Heart left ventricle (tissue), 16 donors: ENCODE results near the gene TIMM22. TPM values are rescaled to one million over a fixed set of nuclear protein-coding genes. Genes with fewer than 3 reads are reported as not detected.
"Not testable (repeated sequence)": the region's sequence is repeated elsewhere in the genome, so short reads cannot be mapped to it uniquely, and the experiment has no call there.

Experiments used
- ATAC-seq, 4 donors: fragments of 200-7000 bp; cut with Tn5 transposase; one replicate each; pipeline ENCODE4 v1.9.1; 2020 to 2022; ENCODE audit warnings: moderate library complexity in 4 of 4, mild to moderate bottlenecking in 3 of 4, moderate number of reproducible peaks in 1 of 4
- DNase-seq, 5 donors: peaks; one replicate each; pipeline ENCODE4 v3.0.0-alpha.2; 2020
- H3K27ac ChIP-seq, 12 donors: fragments of 200-600 bp; sonication (generic) in 4 of 12; one replicate each; pipeline versions ENCODE4 v1.5.0 to v1.8.0; 2016 to 2022; ENCODE audit warnings: mild to moderate bottlenecking in 2 of 12
- H3K27me3 ChIP-seq, 9 donors: fragments of 200-600 bp; sonication (generic) in 2 of 9; one replicate each; pipeline versions ENCODE4 v1.5.1 to v1.8.0; 2016 to 2022; ENCODE audit warnings: mild to moderate bottlenecking in 3 of 9
- H3K36me3 ChIP-seq, 9 donors: fragments of 200-600 bp; sonication (generic) in 2 of 9; one replicate each; pipeline versions ENCODE4 v1.5.0 to v1.8.0; 2018 to 2022; ENCODE audit warnings: mild to moderate bottlenecking in 2 of 9
- H3K4me1 ChIP-seq, 12 donors: fragments of 200-600 bp; sonication (generic) in 4 of 12; one replicate each; pipeline versions ENCODE4 v1.5.0 to v1.8.0; 2016 to 2022; ENCODE audit warnings: mild to moderate bottlenecking in 3 of 12
- H3K4me3 ChIP-seq, 12 donors: fragments of 200-600 bp; sonication (generic) in 4 of 12; one replicate each; pipeline versions ENCODE4 v1.5.0 to v1.8.0; 2017 to 2022; ENCODE audit warnings: mild to moderate bottlenecking in 9 of 12, moderate library complexity in 4 of 12
- H3K9me3 ChIP-seq, 12 donors: fragments of 200-600 bp; sonication (generic) in 4 of 12; one replicate each; pipeline versions ENCODE4 v1.5.0 to v1.8.0; 2016 to 2022; ENCODE audit warnings: mild to moderate bottlenecking in 1 of 12
- CTCF ChIP-seq, 12 donors: fragments of 200-600 bp; sonication (generic) in 4 of 12; IDR thresholded peaks; one replicate each; pipeline versions ENCODE4 v1.5.0 to v1.8.0; 2018 to 2022; ENCODE audit warnings: antibody characterized with exemption in 12 of 12, mild to moderate bottlenecking in 5 of 12
- POLR2A ChIP-seq, 2 donors: fragments of 450-650 bp; IDR thresholded peaks; one replicate each; pipeline ENCODE4 v1.6.1; 2017; ENCODE audit warnings: antibody characterized with exemption in 2 of 2, mild to moderate bottlenecking in 2 of 2, moderate library complexity in 2 of 2
- WGBS, 4 donors: extraction: QIAGEN DNeasy Blood & Tissue Kit in 2 of 4; methylation state at CpG; one replicate each; pipeline versions ENCODE4 v1.1.5 to v1.1.7; 2013 to 2018; 5-methylcytosine and 5-hydroxymethylcytosine counted together
- intact Hi-C, 10 donors: fragments of 100-400 bp; cut with DNase I; formaldehyde crosslinking; loops; one replicate each; pipeline versions ENCODE4 v1.11.1 to v1.14.2; 2022
- polyA plus RNA-seq, 2 donors: library from polyadenylated mRNA; stranded (reverse); fragments of 200-250 nt; gene quantifications; one replicate each; pipeline ENCODE4 v1.2.3, GENCODE V29; 2013
- total RNA-seq, 9 donors: library from RNA; depleted of rRNA in 2 of 9; stranded (reverse); fragments of >200 nt in 2 of 9; fragmentation: NEBNext Ultra II Directional in 3 of 9; extraction: Animal tissue kit (Norgen Biotek cat#: 25700) in 3 of 9; gene quantifications; one replicate each; pipeline versions ENCODE4 v1.1.0 to v1.2.4, GENCODE V29; 2016 to 2023
- donor health status: ischemic (EF 13 %, LVEDD 7.1; RV severe dilation, severe dysfunction).
- donor health status: healthy with polysubstance abuse.
- donor health status: DM: no; HTN: yes; CAD: no.
- donor health status: DM: no; HTN: no; CAD: no.
- donor health status: ischemic (EF 25% LVEDD 6.9; RV normal size, moderate dysfunction).
- donor health status: ischemic (EF 25% LVEDD 5.7; RV mildly dilated, moderate dysfunction).
- donor health status: healthy.
- donor health status: DM: yes; HTN: yes; CAD: no.
- donor health status: ischemic (EF 35%, LVEDD 5.7; RV mildly dilated, moderate dysfunction).
- donor health status: nonischemic (EF 11% LVEDD 7.7; RV severe dilation, severe dysfunction).
- donor health status: DM: yes; HTN: yes; CAD: no.
- donor health status: PGD.
- donor health status: ischemic (EF 29% LVEDD 5.4; RV normal size, mild dysfunction).
- donor health status: nonischemic (EF 23%, LVEDD 6.1; RV moderate dilation, normal function).

TIMM22 gene
- total and polyA plus RNA-seq, 11 donors = 12.5 to 20.4 (median 16.5) TPM

GRCh38 chr17:973053-973452, 23.9 kb upstream of the TIMM22 start:
- intact Hi-C loops = loop anchor here in 4 of 10 donors (10.0 kb wide), 4 partner anchors 48 to 118 kb away; no protein-coding TSS in a partner anchor
- H3K27me3 ChIP-seq = peaks cover 0 to 12% (median 0%) of the 10 kb centered on the region in 9 donors
- H3K36me3 ChIP-seq = no peaks in the 10 kb centered on the region
- DNase-seq (peak in 1 of 5 donors; percentile 13), ATAC-seq (no peak)
- no peak overlapping the region for H3K4me3 ChIP-seq
- peak overlapping the region in 1 of 12 donors; percentile 95 for H3K27ac ChIP-seq
- 88 to 89% (median 88%) methylated on average over 9 to 12 of the region's 12 CpGs for WGBS, 4 donors
- peaks cover 0 to 32% (median 9%) of the 10 kb centered on the region in 12 donors for H3K4me1 ChIP-seq
- H3K9me3 ChIP-seq = no peaks in the 10 kb centered on the region
- TF ChIP-seq CTCF (IDR thresholded peaks at IDR 0.05) = no peak
- TF ChIP-seq POLR2A (IDR thresholded peaks at IDR 0.05) = no peak

- WGBS, 4 donors = 82 to 96% (median 90%) methylated on average over 2 of the region's 2 CpGs
- not testable (repeated sequence) for H3K4me3 ChIP-seq, H3K9me3 ChIP-seq, ATAC-seq, H3K36me3 ChIP-seq
- peaks cover 0 to 35% (median 13%) of the 10 kb centered on the region in 12 donors for H3K4me1 ChIP-seq
- peak in 1 of 5 donors; percentile 7 for DNase-seq
- peaks cover 0 to 21% (median 0%) of the 10 kb centered on the region in 9 donors for H3K27me3 ChIP-seq
- intact Hi-C loops = loop anchor here in 9 of 10 donors (5.0 to 10.0 kb wide), 9 partner anchors 50 to 192 kb away; partner anchors contain the start of genes GLOD4 (in 1 of the 9) and MRM3 (in 1 of the 9)
- peak overlapping the region in 1 of 12 donors; percentile 95 for H3K27ac ChIP-seq
These were observed 22.2 kb upstream of the TIMM22 start for GRCh38 chr17:974778-975177.

- Histone ChIP-seq H3K4me3 (no peak overlapping the region), H3K9me3 (no peaks in the 10 kb centered on the region), H3K4me1 (peaks cover 0 to 40% (median 18%) of the 10 kb centered on the region in 12 donors), H3K36me3 (no peaks in the 10 kb centered on the region), H3K27me3 (peaks cover 0 to 21% (median 0%) of the 10 kb centered on the region in 9 donors), H3K27ac (peak overlapping the region in 2 of 12 donors; percentile 7 to 95)
- TF ChIP-seq CTCF (IDR thresholded peaks at IDR 0.05) = no peak
- no peak for TF ChIP-seq POLR2A (IDR thresholded peaks at IDR 0.05)
- DNase-seq (peak in 1 of 5 donors; percentile 40), ATAC-seq (no peak)
- intact Hi-C loops = loop anchor here in 9 of 10 donors (5.0 to 10.0 kb wide), 9 partner anchors 51 to 193 kb away; partner anchors contain the start of genes GLOD4 (in 1 of the 9) and MRM3 (in 1 of the 9)
- WGBS, 4 donors = 64 to 69% (median 66%) methylated on average over 5 of the region's 5 CpGs
These were observed 21.5 kb upstream of the TIMM22 start for GRCh38 chr17:975371-975915.

GRCh38 chr17:976312-976711, 20.6 kb upstream of the TIMM22 start:
- no peak for DNase-seq
- H3K4me1 ChIP-seq = peaks cover 0 to 48% (median 24%) of the 10 kb centered on the region in 12 donors

More at GRCh38 chr17:976312-976711, 20.6 kb upstream of the TIMM22 start:
- TF ChIP-seq CTCF (IDR thresholded peaks at IDR 0.05) (no peak), POLR2A (IDR thresholded peaks at IDR 0.05) (no peak)
- peaks cover 0 to 21% (median 0%) of the 10 kb centered on the region in 9 donors for H3K27me3 ChIP-seq
- intact Hi-C loops = loop anchor here in 9 of 10 donors (2.0 to 10.0 kb wide), 10 partner anchors 52 to 194 kb away; partner anchors contain the start of genes GLOD4 (in 1 of the 9) and MRM3 (in 1 of the 9)
- no peaks in the 10 kb centered on the region for H3K36me3 ChIP-seq
- no peak for ATAC-seq
- peak overlapping the region in 1 of 12 donors; percentile 95 for H3K27ac ChIP-seq
- no peak overlapping the region for H3K4me3 ChIP-seq
- 74 to 81% (median 76%) methylated on average over 6 of the region's 6 CpGs for WGBS, 4 donors
- no peaks in the 10 kb centered on the region for H3K9me3 ChIP-seq
